ENCODE results near the gene HOGA1.

- TF ChIP-seq, protein P1, sequence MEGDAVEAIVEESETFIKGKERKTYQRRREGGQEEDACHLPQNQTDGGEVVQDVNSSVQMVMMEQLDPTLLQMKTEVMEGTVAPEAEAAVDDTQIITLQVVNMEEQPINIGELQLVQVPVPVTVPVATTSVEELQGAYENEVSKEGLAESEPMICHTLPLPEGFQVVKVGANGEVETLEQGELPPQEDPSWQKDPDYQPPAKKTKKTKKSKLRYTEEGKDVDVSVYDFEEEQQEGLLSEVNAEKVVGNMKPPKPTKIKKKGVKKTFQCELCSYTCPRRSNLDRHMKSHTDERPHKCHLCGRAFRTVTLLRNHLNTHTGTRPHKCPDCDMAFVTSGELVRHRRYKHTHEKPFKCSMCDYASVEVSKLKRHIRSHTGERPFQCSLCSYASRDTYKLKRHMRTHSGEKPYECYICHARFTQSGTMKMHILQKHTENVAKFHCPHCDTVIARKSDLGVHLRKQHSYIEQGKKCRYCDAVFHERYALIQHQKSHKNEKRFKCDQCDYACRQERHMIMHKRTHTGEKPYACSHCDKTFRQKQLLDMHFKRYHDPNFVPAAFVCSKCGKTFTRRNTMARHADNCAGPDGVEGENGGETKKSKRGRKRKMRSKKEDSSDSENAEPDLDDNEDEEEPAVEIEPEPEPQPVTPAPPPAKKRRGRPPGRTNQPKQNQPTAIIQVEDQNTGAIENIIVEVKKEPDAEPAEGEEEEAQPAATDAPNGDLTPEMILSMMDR (IDR thresholded peaks at IDR 0.05), result no peak
- no peak for TF ChIP-seq POLR2A (IDR thresholded peaks at IDR 0.05)
Measured at GRCh38 chr10:97629289-97629688, 45.1 kb downstream of the HOGA1 start.

Data from testis (tissue), 2 donors.